ENCODE data around the gene NUDCD2.

DNA sequence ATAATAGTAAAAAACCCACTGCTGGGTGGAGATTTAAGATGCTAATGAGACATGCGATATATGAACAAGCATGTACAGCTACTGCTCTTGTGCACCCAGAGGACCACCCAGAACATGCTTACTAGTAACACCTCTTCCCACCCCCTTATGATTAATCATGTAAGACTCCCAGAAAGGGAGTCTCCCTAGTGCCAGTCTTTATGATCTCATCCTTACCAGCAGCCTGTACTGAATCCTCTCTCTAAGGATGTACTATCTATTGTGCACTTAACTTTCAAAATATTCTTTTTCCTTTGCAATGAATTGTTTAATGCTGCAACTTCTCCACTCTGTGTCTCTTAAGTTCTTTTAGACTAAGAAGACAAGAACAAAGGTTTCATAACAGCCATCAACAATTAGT, 36.4 kb upstream of the NUDCD2 start:
- TF ChIP-seq EZH2 (IDR thresholded peaks at IDR 0.05) (no peak), CTCF (IDR thresholded peaks at IDR 0.05 in 2 of 3, conservative IDR thresholded peaks at IDR 0.05 in 1 of 3; ENCODE audit: borderline replicate concordance in 1 of 3, insufficient read depth in 1 of 3, low read depth in 2 of 3, low read length in 2 of 3) (no peak), CBX3 (IDR thresholded peaks at IDR 0.05; ENCODE audit: low read depth) (no peak), POLR2A (IDR thresholded peaks at IDR 0.05; ENCODE audit: borderline replicate concordance, extremely low read depth, insufficient read depth, insufficient read length) (no peak), ZNF274 (IDR thresholded peaks at IDR 0.05; ENCODE audit: low read depth, low read length) (no peak), ELF1 (IDR thresholded peaks at IDR 0.05; ENCODE audit: borderline replicate concordance, low read depth) (no peak), EZH2phosphoT487 (IDR thresholded peaks at IDR 0.05; ENCODE audit: borderline replicate concordance) (no peak), JUND (IDR thresholded peaks at IDR 0.05) (no peak), FOSL1 (IDR thresholded peaks at IDR 0.05; ENCODE audit: low read depth) (no peak), POLR2AphosphoS5 (IDR thresholded peaks at IDR 0.05; ENCODE audit: low read depth, low read length) (no peak)
- TF ChIP-seq, protein P1, sequence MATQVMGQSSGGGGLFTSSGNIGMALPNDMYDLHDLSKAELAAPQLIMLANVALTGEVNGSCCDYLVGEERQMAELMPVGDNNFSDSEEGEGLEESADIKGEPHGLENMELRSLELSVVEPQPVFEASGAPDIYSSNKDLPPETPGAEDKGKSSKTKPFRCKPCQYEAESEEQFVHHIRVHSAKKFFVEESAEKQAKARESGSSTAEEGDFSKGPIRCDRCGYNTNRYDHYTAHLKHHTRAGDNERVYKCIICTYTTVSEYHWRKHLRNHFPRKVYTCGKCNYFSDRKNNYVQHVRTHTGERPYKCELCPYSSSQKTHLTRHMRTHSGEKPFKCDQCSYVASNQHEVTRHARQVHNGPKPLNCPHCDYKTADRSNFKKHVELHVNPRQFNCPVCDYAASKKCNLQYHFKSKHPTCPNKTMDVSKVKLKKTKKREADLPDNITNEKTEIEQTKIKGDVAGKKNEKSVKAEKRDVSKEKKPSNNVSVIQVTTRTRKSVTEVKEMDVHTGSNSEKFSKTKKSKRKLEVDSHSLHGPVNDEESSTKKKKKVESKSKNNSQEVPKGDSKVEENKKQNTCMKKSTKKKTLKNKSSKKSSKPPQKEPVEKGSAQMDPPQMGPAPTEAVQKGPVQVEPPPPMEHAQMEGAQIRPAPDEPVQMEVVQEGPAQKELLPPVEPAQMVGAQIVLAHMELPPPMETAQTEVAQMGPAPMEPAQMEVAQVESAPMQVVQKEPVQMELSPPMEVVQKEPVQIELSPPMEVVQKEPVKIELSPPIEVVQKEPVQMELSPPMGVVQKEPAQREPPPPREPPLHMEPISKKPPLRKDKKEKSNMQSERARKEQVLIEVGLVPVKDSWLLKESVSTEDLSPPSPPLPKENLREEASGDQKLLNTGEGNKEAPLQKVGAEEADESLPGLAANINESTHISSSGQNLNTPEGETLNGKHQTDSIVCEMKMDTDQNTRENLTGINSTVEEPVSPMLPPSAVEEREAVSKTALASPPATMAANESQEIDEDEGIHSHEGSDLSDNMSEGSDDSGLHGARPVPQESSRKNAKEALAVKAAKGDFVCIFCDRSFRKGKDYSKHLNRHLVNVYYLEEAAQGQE (IDR thresholded peaks at IDR 0.05; ENCODE audit: low read depth): no peak

Data from HCT116 (cell line).